ENCODE data around the gene MATN4.

DNA sequence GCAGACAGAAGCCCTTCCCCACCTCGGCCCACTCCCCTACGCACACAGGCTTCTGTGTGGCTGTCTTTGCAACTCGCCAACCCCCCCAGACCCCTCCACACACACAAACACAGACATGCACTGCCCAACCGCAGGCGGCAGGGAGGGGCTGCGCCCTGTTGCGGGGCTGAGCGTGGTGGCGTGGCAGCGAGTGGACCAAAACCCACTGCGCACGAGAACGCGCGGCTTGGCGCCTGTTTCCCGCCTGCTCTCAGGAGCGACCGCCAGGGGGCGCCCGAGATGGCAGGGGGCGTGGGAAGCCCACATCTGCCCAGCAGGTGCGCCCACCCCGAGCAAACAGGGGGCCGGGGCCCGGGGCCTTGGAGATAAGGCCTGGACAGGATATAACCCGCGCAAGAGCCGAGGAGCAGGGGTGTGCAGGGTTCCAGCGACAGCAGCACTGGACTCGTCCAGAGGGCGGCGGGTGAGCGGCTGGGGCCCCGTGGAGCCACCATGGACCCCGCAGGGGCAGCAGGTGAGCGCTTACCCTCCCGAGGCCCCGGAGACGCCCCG is 1.6 kb downstream of the MATN4 start, which contains the start of gene RBPJL:
- TF ChIP-seq, protein P1, sequence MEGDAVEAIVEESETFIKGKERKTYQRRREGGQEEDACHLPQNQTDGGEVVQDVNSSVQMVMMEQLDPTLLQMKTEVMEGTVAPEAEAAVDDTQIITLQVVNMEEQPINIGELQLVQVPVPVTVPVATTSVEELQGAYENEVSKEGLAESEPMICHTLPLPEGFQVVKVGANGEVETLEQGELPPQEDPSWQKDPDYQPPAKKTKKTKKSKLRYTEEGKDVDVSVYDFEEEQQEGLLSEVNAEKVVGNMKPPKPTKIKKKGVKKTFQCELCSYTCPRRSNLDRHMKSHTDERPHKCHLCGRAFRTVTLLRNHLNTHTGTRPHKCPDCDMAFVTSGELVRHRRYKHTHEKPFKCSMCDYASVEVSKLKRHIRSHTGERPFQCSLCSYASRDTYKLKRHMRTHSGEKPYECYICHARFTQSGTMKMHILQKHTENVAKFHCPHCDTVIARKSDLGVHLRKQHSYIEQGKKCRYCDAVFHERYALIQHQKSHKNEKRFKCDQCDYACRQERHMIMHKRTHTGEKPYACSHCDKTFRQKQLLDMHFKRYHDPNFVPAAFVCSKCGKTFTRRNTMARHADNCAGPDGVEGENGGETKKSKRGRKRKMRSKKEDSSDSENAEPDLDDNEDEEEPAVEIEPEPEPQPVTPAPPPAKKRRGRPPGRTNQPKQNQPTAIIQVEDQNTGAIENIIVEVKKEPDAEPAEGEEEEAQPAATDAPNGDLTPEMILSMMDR (IDR thresholded peaks at IDR 0.05): peak; percentile 56 to 87 (median 62)
- TF ChIP-seq POLR2A (IDR thresholded peaks at IDR 0.05): no peak
